PC-9 (cell line): Measurements from ENCODE around the gene PGBD5. TPM values are rescaled to one million over a fixed set of nuclear protein-coding genes. Genes with fewer than 3 reads are reported as not detected.

Source experiments
- BruUV-seq: library from RNA; stranded (reverse); fragments of 400-500 nt; replicated peaks from 2 replicates; lab custom pipeline; 2021; lab: Mats Ljungman, UMichigan
- CTCF ChIA-PET: fragments of 300-600 bp; sonication (Branson Sonifier 250); formaldehyde crosslinking; loops from one replicate; lab custom pipeline; 2022; ENCODE audit warnings: antibody characterized with exemption; lab: Charles Lee
- POLR2A ChIA-PET: fragments of 300-600 bp; sonication (Branson Sonifier 250); formaldehyde crosslinking; loops from one replicate; lab custom pipeline; 2022; ENCODE audit warnings: antibody characterized with exemption; ENCODE audit not compliant: unreplicated experiment; lab: Charles Lee
- DNase-seq, 2 experiments: peaks; one replicate each; pipeline versions ENCODE4 v3.0.0 to v3.0.0-alpha.2; 2015 to 2022; ENCODE audit warnings: mixed read lengths in 1 of 2
- H2AFZ ChIP-seq: fragments of 200-600 bp; sonication (generic); 2 replicates; pipeline ENCODE4 v1.8.1; 2017; ENCODE audit warnings: antibody characterized with exemption
- H3F3A ChIP-seq: fragments of 200-600 bp; sonication (generic); 2 replicates; pipeline ENCODE4 v1.8.1; 2017; ENCODE audit warnings: antibody characterized with exemption, mild to moderate bottlenecking, low read depth; ENCODE audit not compliant: insufficient read depth
- H3K27ac ChIP-seq: fragments of 200-600 bp; sonication (generic); 2 replicates; pipeline ENCODE4 v1.6.1; 2016; ENCODE audit warnings: mixed run types
- H3K27me3 ChIP-seq: fragments of 200-600 bp; sonication (generic); 2 replicates; pipeline ENCODE4 v1.6.1; 2016; ENCODE audit warnings: low read depth, mixed run types; ENCODE audit not compliant: insufficient read depth
- H3K36me3 ChIP-seq: fragments of 200-600 bp; sonication (generic); 2 replicates; pipeline ENCODE4 v1.6.1; 2016; ENCODE audit warnings: low read depth, mixed run types
- H3K4me1 ChIP-seq: fragments of 200-600 bp; sonication (generic); replicated peaks from 2 replicates; pipeline ENCODE4 v1.6.1; 2016; ENCODE audit warnings: mixed run types; ENCODE audit not compliant: insufficient read depth
- H3K4me2 ChIP-seq: fragments of 200-600 bp; sonication (generic); 2 replicates; pipeline ENCODE4 v1.6.1; 2017; ENCODE audit warnings: mixed run types
- H3K4me3 ChIP-seq: fragments of 200-600 bp; sonication (generic); 2 replicates; pipeline ENCODE4 v1.6.1; 2016; ENCODE audit warnings: mixed run types
- H3K79me2 ChIP-seq: fragments of 200-600 bp; sonication (generic); 2 replicates; pipeline ENCODE4 v1.6.1; 2017; ENCODE audit warnings: low read depth, mixed run types
- H3K9me2 ChIP-seq: fragments of 200-600 bp; sonication (generic); 2 replicates; pipeline ENCODE4 v1.8.1; 2017; ENCODE audit warnings: mild to moderate bottlenecking; ENCODE audit not compliant: insufficient read depth
- H3K9me3 ChIP-seq: fragments of 200-600 bp; sonication (generic); 2 replicates; pipeline ENCODE4 v1.8.1; 2016; ENCODE audit warnings: low read depth; ENCODE audit not compliant: insufficient read depth
- H4K20me1 ChIP-seq: fragments of 200-600 bp; sonication (generic); 2 replicates; pipeline ENCODE4 v1.8.1; 2017; ENCODE audit not compliant: insufficient read depth
- EZH2 ChIP-seq: fragments of 200-600 bp; sonication (generic); IDR thresholded peaks from 2 replicates; pipeline ENCODE4 v1.8.0; 2017; ENCODE audit warnings: antibody characterized with exemption, low read depth
- intact Hi-C: fragments of 100-400 bp; cut with micrococcal nuclease; formaldehyde crosslinking; loops from one replicate; pipeline ENCODE4 v1.10.0; 2022; ENCODE audit not compliant: unreplicated experiment
- total RNA-seq: library from RNA; stranded (reverse); gene quantifications from 2 replicates; pipeline ENCODE4 v1.2.3, GENCODE V29; 2021
- TF ChIP-seq, protein P1 (sequence below): fragments of 200-600 bp; sonication (generic); conservative IDR thresholded peaks from 2 replicates; pipeline ENCODE4 v1.6.1; 2017; ENCODE audit warnings: mixed run types, antibody characterized with exemption, mild to moderate bottlenecking, moderate library complexity

PGBD5 gene
- total RNA-seq, 1 experiment from 2014 or later, result not detected

DNA sequence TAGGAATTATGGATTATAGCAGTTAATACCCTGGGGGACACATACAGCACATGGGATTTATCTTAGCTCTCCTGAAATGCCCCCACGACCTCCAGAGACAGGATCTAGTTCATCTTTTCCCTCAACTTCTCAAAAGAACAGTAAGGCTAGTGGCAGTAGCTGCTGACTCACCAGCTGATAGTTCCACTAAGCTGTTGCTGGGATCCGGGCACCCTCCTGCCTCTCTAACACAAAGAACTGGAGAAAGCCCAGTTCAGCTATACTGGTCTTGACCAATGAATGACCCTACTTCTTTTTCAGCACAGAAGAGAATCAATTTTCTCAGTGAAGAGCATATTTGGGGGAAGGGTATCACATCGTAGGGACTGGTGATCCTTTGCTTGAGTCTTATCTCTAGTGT, 84.1 kb downstream of the PGBD5 start:
- no peak overlapping the region for H2AFZ ChIP-seq
- H3K9me3 ChIP-seq, result no peaks in the 10 kb centered on the region
- H3K27ac ChIP-seq, result no peak overlapping the region
- no peaks in the 10 kb centered on the region for H3K79me2 ChIP-seq
- H3K36me3 ChIP-seq, result no peaks in the 10 kb centered on the region
- no peak overlapping the region for H3K4me3 ChIP-seq
- H4K20me1 ChIP-seq, result no peaks in the 10 kb centered on the region
- intact Hi-C loops, result no loop called here
- no peak for DNase-seq
- H3K27me3 ChIP-seq, result peaks cover 75% of the 10 kb centered on the region
- H3K4me2 ChIP-seq, result no peak overlapping the region
- TF ChIP-seq EZH2, result no peak
- TF ChIP-seq, protein P1, sequence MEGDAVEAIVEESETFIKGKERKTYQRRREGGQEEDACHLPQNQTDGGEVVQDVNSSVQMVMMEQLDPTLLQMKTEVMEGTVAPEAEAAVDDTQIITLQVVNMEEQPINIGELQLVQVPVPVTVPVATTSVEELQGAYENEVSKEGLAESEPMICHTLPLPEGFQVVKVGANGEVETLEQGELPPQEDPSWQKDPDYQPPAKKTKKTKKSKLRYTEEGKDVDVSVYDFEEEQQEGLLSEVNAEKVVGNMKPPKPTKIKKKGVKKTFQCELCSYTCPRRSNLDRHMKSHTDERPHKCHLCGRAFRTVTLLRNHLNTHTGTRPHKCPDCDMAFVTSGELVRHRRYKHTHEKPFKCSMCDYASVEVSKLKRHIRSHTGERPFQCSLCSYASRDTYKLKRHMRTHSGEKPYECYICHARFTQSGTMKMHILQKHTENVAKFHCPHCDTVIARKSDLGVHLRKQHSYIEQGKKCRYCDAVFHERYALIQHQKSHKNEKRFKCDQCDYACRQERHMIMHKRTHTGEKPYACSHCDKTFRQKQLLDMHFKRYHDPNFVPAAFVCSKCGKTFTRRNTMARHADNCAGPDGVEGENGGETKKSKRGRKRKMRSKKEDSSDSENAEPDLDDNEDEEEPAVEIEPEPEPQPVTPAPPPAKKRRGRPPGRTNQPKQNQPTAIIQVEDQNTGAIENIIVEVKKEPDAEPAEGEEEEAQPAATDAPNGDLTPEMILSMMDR, result no peak
- no peaks in the 10 kb centered on the region for H3K4me1 ChIP-seq
- no TSS peak for BruUV-seq
- ChIA-PET CTCF (no interaction called here), POLR2A (no interaction called here)
- H3K9me2 ChIP-seq, result 0 out of 2 replicates have a peak, but pooled peaks cover 3% of the 10 kb centered on the region
- H3F3A ChIP-seq, result no peaks in the 10 kb centered on the region

- Histone ChIP-seq H4K20me1 (no peaks in the 10 kb centered on the region), H3K9me3 (no peaks in the 10 kb centered on the region), H3K4me3 (no peak overlapping the region), H3K4me1 (no peaks in the 10 kb centered on the region), H3K9me2 (0 out of 2 replicates have a peak, but pooled peaks cover 3% of the 10 kb centered on the region), H3F3A (no peaks in the 10 kb centered on the region), H3K4me2 (no peak overlapping the region), H3K36me3 (no peaks in the 10 kb centered on the region), H2AFZ (no peak overlapping the region), H3K27me3 (peaks cover 81% of the 10 kb centered on the region), H3K27ac (no peak overlapping the region), H3K79me2 (no peaks in the 10 kb centered on the region)
- TF ChIP-seq, protein P1, result no peak
- no peak for TF ChIP-seq EZH2
- POLR2A ChIA-PET, result no interaction called here
- no peak for DNase-seq
- intact Hi-C loops, result no loop called here
- no TSS peak for BruUV-seq
- CTCF ChIA-PET, result interaction anchor here (0.5 kb wide), 1 partner anchor 80 kb away, joined by 3 read pairs; no protein-coding TSS in a partner anchor
These were observed 85.0 kb downstream of the PGBD5 start for GRCh38 chr1:230341162-230341546.

- H3K4me2 ChIP-seq, result no peak overlapping the region
- no peaks in the 10 kb centered on the region for H3F3A ChIP-seq
- H3K79me2 ChIP-seq, result no peaks in the 10 kb centered on the region
- no peaks in the 10 kb centered on the region for H4K20me1 ChIP-seq
- H3K9me3 ChIP-seq, result no peaks in the 10 kb centered on the region
- H3K4me3 ChIP-seq, result no peak overlapping the region
- ChIA-PET CTCF (no interaction called here), POLR2A (no interaction called here)
- no peak overlapping the region for H2AFZ ChIP-seq
- H3K4me1 ChIP-seq, result no peaks in the 10 kb centered on the region
- H3K36me3 ChIP-seq, result no peaks in the 10 kb centered on the region
- BruUV-seq, result no TSS peak
- 0 out of 2 replicates have a peak, but pooled peaks cover 3% of the 10 kb centered on the region for H3K9me2 ChIP-seq
- H3K27me3 ChIP-seq, result peaks cover 77% of the 10 kb centered on the region
- TF ChIP-seq EZH2, result no peak
- TF ChIP-seq, protein P1, result no peak
- intact Hi-C loops, result no loop called here
- DNase-seq, result no peak
- H3K27ac ChIP-seq, result no peak overlapping the region
These were observed 85.5 kb downstream of the PGBD5 start for GRCh38 chr1:230340526-230341161.
